Natural killer cell (primary cell): ENCODE results near the gene FCRLB. TPM values are rescaled to one million over a fixed set of nuclear protein-coding genes. Genes with fewer than 3 reads are reported as not detected.
A peak's percentile ranks its signal among the peaks of the same experiment; 100 is the strongest.

Experiments used
- ATAC-seq, 3 donors: fragments of 150-1000 bp in 2 of 3; fragments of 200-7000 bp in 1 of 3; cut with Tn5 transposase; 1 replicate in 1 of 3; 2 replicates in 2 of 3; pipeline ENCODE4 v1.10.0; 2021; ENCODE audit warnings: mild to moderate bottlenecking in 2 of 3, moderate library complexity in 2 of 3
- DNase-seq, 2 donors: peaks; one replicate each; pipeline versions ENCODE4 v3.0.0 to v3.0.0-alpha.2; 2013 to 2021; ENCODE audit warnings: mixed read lengths in 1 of 2
- H3K27ac ChIP-seq: one replicate; pipeline ENCODE4 v1.5.1; 2013; ENCODE audit warnings: mild to moderate bottlenecking, low read length
- H3K27me3 ChIP-seq: one replicate; pipeline ENCODE4 v1.6.1; 2013; ENCODE audit warnings: low read length; ENCODE audit not compliant: control insufficient read depth, insufficient read depth
- H3K36me3 ChIP-seq: one replicate; pipeline ENCODE4 v1.6.1; 2013; ENCODE audit warnings: low read length; ENCODE audit not compliant: control insufficient read depth, insufficient read depth
- H3K4me1 ChIP-seq: one replicate; pipeline ENCODE4 v1.6.1; 2013; ENCODE audit warnings: low read length; ENCODE audit not compliant: control insufficient read depth, insufficient read depth
- H3K4me3 ChIP-seq: one replicate; pipeline ENCODE4 v1.5.1; 2013; ENCODE audit warnings: low read length
- H3K9me3 ChIP-seq: one replicate; pipeline ENCODE4 v1.6.1; 2013; ENCODE audit warnings: low read length; ENCODE audit not compliant: control insufficient read depth, insufficient read depth
- H3K27ac Mint-ChIP-seq, 2 donors: one replicate each; pipeline ENCODE4 v1.8.0; 2022; ENCODE audit warnings: mild to moderate bottlenecking in 2 of 2, mixed read lengths in 2 of 2, moderate library complexity in 1 of 2
- H3K27me3 Mint-ChIP-seq, 2 donors: one replicate each; pipeline ENCODE4 v1.8.0; 2022; ENCODE audit warnings: low read depth in 2 of 2, mixed read lengths in 2 of 2
- H3K36me3 Mint-ChIP-seq: one replicate; pipeline ENCODE4 v1.8.0; 2022; ENCODE audit warnings: mixed read lengths
- H3K4me1 Mint-ChIP-seq, 2 donors: one replicate each; pipeline ENCODE4 v1.8.0; 2022; ENCODE audit warnings: mixed read lengths in 2 of 2
- H3K4me3 Mint-ChIP-seq: one replicate; pipeline ENCODE4 v1.8.0; 2022; ENCODE audit warnings: mild to moderate bottlenecking, moderate library complexity, mixed read lengths
- H3K9me3 Mint-ChIP-seq, 2 donors: one replicate each; pipeline ENCODE4 v1.8.0; 2022; ENCODE audit warnings: mixed read lengths in 2 of 2
- CTCF ChIP-seq: fragments of 200-600 bp; IDR thresholded peaks from one replicate; pipeline ENCODE4 v1.8.0; 2022; ENCODE audit warnings: antibody characterized with exemption
- WGBS: methylation state at CpG from one replicate; pipeline ENCODE4 v1.1.7; 2013; ENCODE audit warnings: missing lambda C conversion rate; ENCODE audit not compliant: insufficient coverage; 5-methylcytosine and 5-hydroxymethylcytosine counted together
- intact Hi-C: fragments of 100-400 bp; cut with micrococcal nuclease; formaldehyde crosslinking; loops from one replicate; pipeline ENCODE4 v1.14.2; 2022
- total RNA-seq, 4 donors: library from RNA; stranded (reverse); fragments of 120-200 nt in 1 of 4; gene quantifications; one replicate each; pipeline versions ENCODE4 v1.2.3 to v1.2.4, GENCODE V29; 2013 to 2022

FCRLB gene
- total RNA-seq, 3 donors from 2014 or later (not counting 1 experiment from before 2014, with no cell fraction given), result 3.6 to 6.2 (median 5.2) TPM

- peak; percentile 94 to 98 (median 97) for ATAC-seq
- intact Hi-C loops, result no loop called here
- peaks cover 31% of the 10 kb centered on the region for H3K36me3 ChIP-seq
- Mint-ChIP-seq H3K27me3 (peaks cover 0 to 7% of the 10 kb centered on the region in 2 donors), H3K4me3 (peak within 1 kb of the TSS; percentile 99), H3K27ac (peak within 1 kb of the TSS; percentile 89 to 93), H3K36me3 (peaks cover 13% of the 10 kb centered on the region), H3K9me3 (no peaks in the 10 kb centered on the region), H3K4me1 (peaks cover 30 to 32% of the 10 kb centered on the region in 2 donors)
- H3K4me1 ChIP-seq, result peaks cover 17% of the 10 kb centered on the region
- DNase-seq, result peak; percentile 72 to 91
- no peak for TF ChIP-seq CTCF
- under 1% methylated on average over 63 of the region's 65 CpGs for WGBS
- peak within 1 kb of the TSS; percentile 63 for H3K27ac ChIP-seq
- H3K9me3 ChIP-seq, result no peaks in the 10 kb centered on the region
- no peaks in the 10 kb centered on the region for H3K27me3 ChIP-seq
- peak within 1 kb of the TSS; percentile 96 for H3K4me3 ChIP-seq
These were observed 28.4 kb downstream of the FCRLB start, which contains the start of gene DUSP12 for GRCh38 chr1:161749509-161750407. DUSP12 (plus strand) TSS chr1:161749786; CDS start chr1:161749802, 16 bp downstream.

- intact Hi-C loops, result no loop called here
These were observed 42.3 kb downstream of the FCRLB start for GRCh38 chr1:161763522-161764098.

GRCh38 chr1:161766102-161766981, 45.0 kb downstream of the FCRLB start, which contains the start of gene ATF6:
ATF6 (plus strand) TSS chr1:161766320; CDS start chr1:161766361, 41 bp downstream.
- H3K4me1 Mint-ChIP-seq, result peaks cover 35 to 36% of the 10 kb centered on the region in 2 donors
- DNase-seq, result peak; percentile 77 to 91
- Histone ChIP-seq H3K9me3 (no peaks in the 10 kb centered on the region), H3K4me3 (peak within 1 kb of the TSS; percentile 79), H3K27ac (peak within 1 kb of the TSS; percentile 85), H3K27me3 (no peaks in the 10 kb centered on the region), H3K36me3 (no peaks in the 10 kb centered on the region), H3K4me1 (peaks cover 21% of the 10 kb centered on the region)
- TF ChIP-seq CTCF, result no peak
- peak within 1 kb of the TSS; percentile 96 for H3K4me3 Mint-ChIP-seq
- under 1% methylated on average over 34 of the region's 35 CpGs for WGBS
- no peaks in the 10 kb centered on the region for H3K36me3 Mint-ChIP-seq
- H3K27ac Mint-ChIP-seq, result peak within 1 kb of the TSS; percentile 94 to 97
- peak; percentile 76 to 87 (median 79) for ATAC-seq
- H3K27me3 Mint-ChIP-seq, result no peaks in the 10 kb centered on the region
- H3K9me3 Mint-ChIP-seq, result no peaks in the 10 kb centered on the region
- intact Hi-C loops, result no loop called here

More at GRCh38 chr1:161763522-161764098, 42.3 kb downstream of the FCRLB start:
- Mint-ChIP-seq H3K36me3 (no peaks in the 10 kb centered on the region), H3K27me3 (no peaks in the 10 kb centered on the region), H3K4me3 (peak overlapping the region; percentile 82), H3K27ac (peak overlapping the region; percentile 30 to 53), H3K9me3 (no peaks in the 10 kb centered on the region), H3K4me1 (peaks cover 28 to 30% of the 10 kb centered on the region in 2 donors)
- no peaks in the 10 kb centered on the region for H3K27me3 ChIP-seq
- peak in 1 of 2 donors; percentile 76 for DNase-seq
- H3K27ac ChIP-seq, result no peak overlapping the region
- 71% methylated on average over 6 of the region's 7 CpGs for WGBS
- no peaks in the 10 kb centered on the region for H3K9me3 ChIP-seq
- H3K4me1 ChIP-seq, result peaks cover 21% of the 10 kb centered on the region
- TF ChIP-seq CTCF, result peak; percentile 66
- ATAC-seq, result no peak
- H3K4me3 ChIP-seq, result no peak overlapping the region
- peaks cover 4% of the 10 kb centered on the region for H3K36me3 ChIP-seq
